Breast epithelium (tissue), 4 donors: ENCODE data around the gene DHX9. TPM values are rescaled to one million over a fixed set of nuclear protein-coding genes. Genes with fewer than 3 reads are reported as not detected.

Experiments
- DNase-seq, 2 donors: peaks; one replicate each; pipeline ENCODE4 v3.0.0-alpha.2; 2019; ENCODE audit warnings: low spot score in 2 of 2
- H3K27ac ChIP-seq, 2 donors: fragments of 200-600 bp; sonication (generic) in 1 of 2; one replicate each; pipeline ENCODE4 v1.5.1; 2016 to 2019; ENCODE audit warnings: mild to moderate bottlenecking in 1 of 2
- H3K27me3 ChIP-seq, 2 donors: fragments of 200-600 bp; sonication (generic) in 1 of 2; one replicate each; pipeline versions ENCODE4 v1.5.1 to v1.6.0; 2017 to 2019; ENCODE audit warnings: control low read depth in 1 of 2, mild to moderate bottlenecking in 1 of 2
- H3K36me3 ChIP-seq: fragments of 200-600 bp; one replicate; pipeline ENCODE4 v1.5.1; 2019
- H3K4me1 ChIP-seq, 2 donors: fragments of 200-600 bp; sonication (generic); one replicate each; pipeline ENCODE4 v1.5.1; 2016 to 2019; ENCODE audit warnings: control low read depth in 1 of 2
- H3K4me3 ChIP-seq, 3 donors: fragments of 200-600 bp; sonication (generic); 1 replicate in 2 of 3; 2 replicates in 1 of 3; pipeline ENCODE4 v1.5.1; 2016 to 2019; ENCODE audit warnings: mild to moderate bottlenecking in 3 of 3, moderate library complexity in 2 of 3
- H3K9me3 ChIP-seq, 2 donors: fragments of 200-600 bp; sonication (generic) in 1 of 2; one replicate each; pipeline ENCODE4 v1.5.1; 2016 to 2019; ENCODE audit warnings: control low read depth in 1 of 2
- CTCF ChIP-seq, 3 donors: fragments of 450-650 bp; IDR thresholded peaks; one replicate each; pipeline ENCODE4 v1.5.1; 2016 to 2017; ENCODE audit warnings: antibody characterized with exemption in 3 of 3, mild to moderate bottlenecking in 3 of 3, moderate library complexity in 3 of 3
- POLR2A ChIP-seq: fragments of 450-650 bp; IDR thresholded peaks from one replicate; pipeline ENCODE4 v1.6.1; 2016; ENCODE audit warnings: antibody characterized with exemption, mild to moderate bottlenecking, moderate library complexity
- POLR2AphosphoS5 ChIP-seq, 3 donors: sonication (generic); formaldehyde crosslinking; IDR thresholded peaks; one replicate each; pipeline ENCODE4 v1.6.1; 2017; ENCODE audit warnings: antibody characterized with exemption in 3 of 3
- intact Hi-C: fragments of 100-400 bp; cut with DNase I; formaldehyde crosslinking; loops from one replicate; pipeline ENCODE4 v1.15.1; 2023; ENCODE audit warnings: low total_unique reads
- total RNA-seq, 3 donors: library from RNA; depleted of rRNA; stranded (reverse); fragments of >200 nt; gene quantifications; one replicate each; pipeline ENCODE4 v1.1.0, GENCODE V29; 2016

Gene DHX9
- total RNA-seq: 100 to 1,000 TPM in 2 of 3 donors, 10 to 100 TPM in 1; 89.3 to 173 (median 134) TPM

- intact Hi-C loops: loop anchor here (5.0 kb wide), 1 partner anchor 1247 kb away; no protein-coding TSS in a partner anchor
- TF ChIP-seq CTCF (IDR thresholded peaks at IDR 0.05) (no peak), POLR2AphosphoS5 (IDR thresholded peaks at IDR 0.05) (peak; percentile 92 to 99 (median 94)), POLR2A (peak; percentile 81)
- H3K4me3 ChIP-seq: peak within 1 kb of the TSS; percentile 79 to 86 (median 85)
- no peaks in the 10 kb centered on the region for H3K27me3 ChIP-seq
- DNase-seq: peak; percentile 88 to 96
- H3K4me1 ChIP-seq: no peaks in the 10 kb centered on the region
- no peaks in the 10 kb centered on the region for H3K9me3 ChIP-seq
- H3K36me3 ChIP-seq: no peaks in the 10 kb centered on the region
- H3K27ac ChIP-seq: peak within 1 kb of the TSS; percentile 95 to 96
These were observed at the start of gene DHX9 for GRCh38 chr1:182839209-182840066. Gene DHX9 (plus strand): TSS chr1:182839347. CDS start chr1:182842567, 3,220 bp downstream.

GRCh38 chr1:182791281-182792179 lies 47.6 kb upstream of the DHX9 start:
- intact Hi-C loops: no loop called here
- no peaks in the 10 kb centered on the region for H3K27me3 ChIP-seq
- H3K36me3 ChIP-seq: no peaks in the 10 kb centered on the region
- H3K4me3 ChIP-seq: no peak overlapping the region
- no peaks in the 10 kb centered on the region for H3K9me3 ChIP-seq
- no peak for DNase-seq
- H3K4me1 ChIP-seq: no peaks in the 10 kb centered on the region
- TF ChIP-seq POLR2A: no peak
- no peak for TF ChIP-seq CTCF (IDR thresholded peaks at IDR 0.05)
- no peak for TF ChIP-seq POLR2AphosphoS5 (IDR thresholded peaks at IDR 0.05)
- no peak overlapping the region for H3K27ac ChIP-seq

- no peak for TF ChIP-seq POLR2AphosphoS5 (IDR thresholded peaks at IDR 0.05)
- no peak for TF ChIP-seq CTCF (IDR thresholded peaks at IDR 0.05)
- no peaks in the 10 kb centered on the region for H3K36me3 ChIP-seq
- intact Hi-C loops: no loop called here
These were observed 45.1 kb upstream of the DHX9 start for GRCh38 chr1:182794091-182794490.

GRCh38 chr1:182794676-182795201 lies 44.4 kb upstream of the DHX9 start:
- intact Hi-C loops: no loop called here
- Histone ChIP-seq H3K27ac (no peak overlapping the region), H3K4me3 (no peak overlapping the region), H3K9me3 (no peaks in the 10 kb centered on the region), H3K36me3 (no peaks in the 10 kb centered on the region), H3K27me3 (no peaks in the 10 kb centered on the region), H3K4me1 (no peaks in the 10 kb centered on the region)
- TF ChIP-seq POLR2A (no peak), POLR2AphosphoS5 (IDR thresholded peaks at IDR 0.05) (no peak), CTCF (IDR thresholded peaks at IDR 0.05) (no peak)
- DNase-seq: no peak

More at GRCh38 chr1:182794091-182794490, 45.1 kb upstream of the DHX9 start:
- no peak for DNase-seq
- no peaks in the 10 kb centered on the region for H3K9me3 ChIP-seq
- no peaks in the 10 kb centered on the region for H3K4me1 ChIP-seq
- H3K27me3 ChIP-seq: no peaks in the 10 kb centered on the region
- no peak overlapping the region for H3K27ac ChIP-seq
- H3K4me3 ChIP-seq: no peak overlapping the region
